Bone marrow (tissue), 2 donors: ENCODE data around the gene SLC22A6.

Source experiments
- DNase-seq, 2 donors: peaks; one replicate each; lab custom pipeline; 2025; lab: John Stamatoyannopoulos, UW

The SLC22A6 gene

GRCh38 chr11:62931499-62932278, 53.1 kb downstream of the SLC22A6 start:
- no peak for DNase-seq

GRCh38 chr11:62930666-62931065, 54.1 kb downstream of the SLC22A6 start:
- DNase-seq, result no peak

GRCh38 chr11:62930157-62930556, 54.6 kb downstream of the SLC22A6 start:
- DNase-seq, result no peak

GRCh38 chr11:62928011-62928410, 56.8 kb downstream of the SLC22A6 start:
- no peak for DNase-seq

GRCh38 chr11:62926680-62927455, 57.9 kb downstream of the SLC22A6 start:
- DNase-seq, result no peak
